NCI-H1417 treated with DMSO at 0.1 percent for 48 hours (cell line): ENCODE results near the gene METTL24.
"Not testable (repeated sequence)": the region's sequence is repeated elsewhere in the genome, so short reads cannot be mapped to it uniquely, and the experiment has no call there.

Experiments used
- DNase-seq: peaks from one replicate; lab custom pipeline; 2025; lab: John Stamatoyannopoulos, UW

Gene METTL24

GRCh38 chr6:110360676-110361075 lies 2.5 kb upstream of the METTL24 start:
- no peak for DNase-seq

- DNase-seq, result no peak
Observed at GRCh38 chr6:110359556-110359955, 1.4 kb upstream of the METTL24 start.

- no peak for DNase-seq
Observed at GRCh38 chr6:110358553-110359160, 508 bp upstream of the METTL24 start.

- no peak for DNase-seq
Observed at GRCh38 chr6:110357298-110357663, 868 bp downstream of the METTL24 start.

GRCh38 chr6:110356778-110357177 lies 1.4 kb downstream of the METTL24 start:
- DNase-seq, result no peak

DNA sequence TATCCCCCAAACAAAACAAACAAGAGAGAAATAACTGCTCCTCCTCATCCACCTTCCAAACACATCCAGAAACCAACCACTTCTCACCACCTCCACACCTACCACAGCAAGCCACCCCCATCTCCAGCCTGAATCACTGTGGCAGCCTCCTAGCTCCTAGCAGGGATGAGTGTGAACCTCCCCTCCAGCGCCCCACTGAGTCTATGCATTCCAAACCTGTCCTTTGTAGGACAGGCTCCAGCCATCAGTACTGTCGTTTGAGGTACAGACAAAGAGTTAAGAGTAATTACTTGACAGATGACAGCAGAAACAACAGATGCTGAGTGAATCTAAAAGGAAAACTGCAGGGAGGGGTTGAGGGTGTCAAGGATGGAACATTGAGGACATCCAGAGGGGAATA lies 2.4 kb downstream of the METTL24 start:
- DNase-seq, result no peak

- no peak for DNase-seq
Observed at GRCh38 chr6:110355022-110355421, 3.1 kb downstream of the METTL24 start.

DNA sequence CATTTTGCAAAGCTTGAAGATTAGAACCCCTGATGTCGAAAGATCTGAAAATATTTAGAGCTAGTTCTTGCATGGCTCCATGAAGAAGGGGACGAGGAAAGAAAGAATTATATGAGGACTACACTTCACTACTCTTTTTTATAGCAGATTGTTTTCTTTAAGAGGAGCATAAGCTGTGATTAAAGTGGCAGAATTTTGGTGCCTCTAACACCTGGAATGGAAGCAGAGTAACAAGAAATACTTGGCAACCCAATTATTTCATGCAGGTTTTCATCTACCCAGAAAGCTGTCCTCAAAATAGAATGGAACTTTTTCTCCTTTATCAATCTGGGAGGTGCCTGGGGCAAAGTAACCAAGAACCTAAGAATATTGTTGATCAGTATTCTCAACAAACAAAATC lies 4.0 kb downstream of the METTL24 start:
- no peak for DNase-seq

- no peak for DNase-seq
Observed at GRCh38 chr6:110353457-110354001, 4.6 kb downstream of the METTL24 start.

DNA sequence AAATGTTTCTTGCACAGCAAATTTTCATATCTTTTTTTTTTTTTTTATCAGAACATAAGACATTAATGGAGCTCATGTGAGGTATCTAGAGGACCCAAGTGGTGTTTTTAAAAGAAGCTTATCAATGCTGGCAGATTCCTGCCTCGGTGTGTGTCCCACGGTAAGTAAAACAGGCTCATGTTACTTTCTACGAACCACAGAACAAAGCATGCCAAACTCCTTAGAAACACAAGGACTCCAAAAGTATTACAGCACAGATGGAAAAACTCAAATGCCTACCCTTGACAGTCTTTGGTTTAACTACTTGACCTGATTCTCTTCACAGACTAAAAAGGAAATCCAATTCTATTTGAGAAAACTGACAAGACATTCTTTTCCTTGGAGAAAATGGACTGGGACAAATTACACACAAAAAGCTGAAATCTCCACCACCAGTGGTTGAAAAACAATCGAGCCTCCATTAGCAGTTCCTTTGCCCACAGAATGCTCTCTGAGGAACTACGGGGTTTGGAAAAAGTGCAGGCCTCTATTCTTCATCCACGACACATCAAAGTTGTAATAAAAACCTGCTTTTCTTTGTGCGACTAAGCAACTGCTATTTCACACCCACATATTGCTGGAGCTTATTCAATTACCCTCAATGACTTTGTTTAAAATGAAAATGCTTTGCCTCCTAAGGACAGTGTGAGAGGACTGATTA lies 5.4 kb downstream of the METTL24 start:
- DNase-seq, result no peak

- DNase-seq, result no peak
Observed at GRCh38 chr6:110351986-110352385, 6.2 kb downstream of the METTL24 start.

DNA sequence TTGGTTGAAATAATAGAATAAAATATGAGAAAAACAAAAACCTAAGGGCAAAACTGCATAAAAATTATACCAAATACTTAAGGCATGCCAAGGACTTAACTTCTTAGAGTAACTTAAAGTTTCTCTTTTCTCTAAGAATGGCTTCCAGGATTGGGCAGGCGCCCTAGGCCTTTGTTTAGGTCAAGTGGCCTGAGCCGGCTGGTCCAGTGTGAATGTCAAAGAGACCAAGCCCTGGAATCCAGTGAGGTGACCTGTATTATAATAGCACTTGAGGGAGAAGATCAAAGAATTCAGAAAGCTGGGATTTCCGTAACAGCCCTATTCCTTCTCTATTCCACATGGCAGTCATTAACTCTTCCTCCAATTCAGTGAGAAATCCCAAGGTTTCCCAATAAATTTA lies 6.6 kb downstream of the METTL24 start:
- no peak for DNase-seq

DNA sequence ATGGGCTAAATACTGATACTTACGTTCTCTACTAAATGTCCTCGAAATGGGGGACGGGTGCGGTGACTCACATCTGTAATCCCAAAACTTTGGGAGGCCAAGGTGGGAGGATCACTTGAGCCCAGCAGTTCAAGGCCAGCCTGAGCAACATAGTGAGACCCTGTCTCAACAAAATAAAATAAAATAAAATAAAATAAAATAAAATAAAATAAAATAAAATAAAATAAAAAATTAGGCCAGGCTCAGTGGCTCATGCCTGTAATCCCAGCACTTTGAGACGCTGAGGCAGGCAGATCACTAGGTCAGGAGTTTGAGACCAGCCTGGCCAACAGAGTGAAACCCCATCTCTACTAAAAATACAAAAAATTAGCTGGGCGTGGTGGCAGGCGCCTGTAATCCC lies 7.6 kb downstream of the METTL24 start:
- not testable (repeated sequence) for DNase-seq

DNA sequence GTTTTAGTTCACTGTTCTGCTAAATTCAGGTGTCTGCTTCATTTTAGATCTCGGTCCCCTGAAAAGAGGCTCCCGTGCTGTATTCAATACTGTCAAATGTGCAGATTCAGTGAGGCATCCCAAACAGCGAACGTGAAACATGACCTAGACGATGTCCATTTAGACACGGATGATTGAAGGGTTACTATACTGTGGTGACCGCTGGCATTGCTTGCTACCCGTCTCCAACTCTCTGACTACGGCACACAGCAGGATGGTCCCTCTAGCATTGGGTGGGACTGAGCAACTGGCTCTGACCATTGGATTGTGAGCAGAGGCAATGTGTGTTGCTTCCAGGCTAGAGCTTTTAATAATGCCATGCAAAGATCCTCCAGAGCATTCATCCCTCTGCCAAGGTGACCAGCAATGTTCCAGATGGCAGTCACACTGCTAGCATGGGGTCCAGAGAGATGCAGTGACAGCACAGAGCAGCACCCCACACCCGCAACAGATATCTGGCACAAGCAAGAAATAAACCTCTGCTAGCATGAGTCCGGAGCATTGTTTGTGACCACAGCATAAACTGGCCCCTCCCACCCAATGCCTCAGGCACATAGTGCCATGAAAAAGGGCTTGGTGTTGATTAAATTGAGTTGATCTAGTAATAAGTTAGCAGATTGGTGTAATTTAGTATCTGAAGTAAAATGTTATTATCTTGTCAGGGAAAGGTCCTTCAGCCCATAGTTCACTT lies 9.0 kb downstream of the METTL24 start:
- DNase-seq, result no peak

DNA sequence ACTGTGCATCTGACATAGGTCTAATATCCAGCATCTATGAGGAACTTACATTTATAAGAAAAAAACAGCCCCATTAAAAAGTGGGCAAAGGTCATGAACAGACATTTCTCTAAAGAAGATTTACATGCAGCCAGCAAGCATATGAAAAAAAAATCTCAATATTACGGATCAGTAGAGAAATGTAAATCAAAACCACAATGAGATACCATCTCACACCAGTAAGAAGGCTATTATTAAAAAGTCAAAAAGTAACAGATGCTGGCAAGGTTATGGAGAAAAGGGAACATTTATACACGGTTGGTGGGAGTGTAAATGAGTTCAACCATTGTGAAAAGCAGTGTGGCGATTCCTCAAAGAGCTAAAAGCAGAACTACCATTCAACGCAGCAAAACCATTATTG lies 13.1 kb downstream of the METTL24 start:
- no peak for DNase-seq

GRCh38 chr6:110342759-110343158 lies 15.4 kb downstream of the METTL24 start:
- DNase-seq, result no peak

GRCh38 chr6:110341663-110342596 lies 16.2 kb downstream of the METTL24 start:
- no peak for DNase-seq

DNA sequence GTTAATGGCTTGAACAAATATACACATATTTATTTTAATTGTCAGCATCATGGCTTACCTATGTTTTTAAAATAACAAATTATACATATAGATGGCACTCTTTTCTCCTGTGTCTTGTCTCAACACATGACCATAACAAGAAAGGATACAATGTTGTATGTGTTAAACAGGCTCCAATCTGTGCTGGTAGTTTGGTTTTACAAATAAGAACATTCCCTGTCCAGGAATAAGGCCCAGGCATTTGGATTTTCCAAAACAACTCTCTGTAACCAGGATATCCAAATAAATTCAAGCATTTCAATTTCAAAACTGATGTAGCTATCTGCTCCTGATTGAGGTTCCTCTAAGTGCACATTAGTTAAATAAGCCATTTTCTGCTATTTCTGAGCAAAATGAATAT lies 17.1 kb downstream of the METTL24 start:
- DNase-seq, result no peak

GRCh38 chr6:110340392-110340965 lies 17.7 kb downstream of the METTL24 start:
- no peak for DNase-seq

GRCh38 chr6:110338820-110339470 lies 19.2 kb downstream of the METTL24 start:
- DNase-seq, result no peak

GRCh38 chr6:110337486-110337885 lies 20.7 kb downstream of the METTL24 start:
- no peak for DNase-seq
